Keratinocyte (primary cell): ENCODE results near the gene DTNB. TPM values are rescaled to one million over a fixed set of nuclear protein-coding genes. Genes with fewer than 3 reads are reported as not detected.
"Not testable (repeated sequence)": the region's sequence is repeated elsewhere in the genome, so short reads cannot be mapped to it uniquely, and the experiment has no call there.

Experiments used
- DNase-seq: peaks from one replicate; pipeline ENCODE4 v3.0.0-alpha.2; 2011; ENCODE audit warnings: low read depth, missing footprints, low spot score
- FAIRE-seq: peaks from 2 replicates; lab custom pipeline; 2011; peaks lifted over from hg19 to GRCh38; lab: Jason Lieb, UNC
- H2AFZ ChIP-seq: 2 replicates; pipeline ENCODE4 v1.6.0; 2012; ENCODE audit warnings: low read length, control low read depth, inconsistent platforms; ENCODE audit not compliant: control insufficient read depth
- H3K27ac ChIP-seq: 2 replicates; pipeline ENCODE4 v1.5.1; 2011; ENCODE audit warnings: low read length; ENCODE audit not compliant: control insufficient read depth, insufficient read depth
- H3K27me3 ChIP-seq: 3 replicates; pipeline ENCODE4 v1.6.0; 2011; ENCODE audit warnings: low read length; ENCODE audit not compliant: control insufficient read depth, insufficient read depth; ENCODE audit errors: extremely low read depth
- H3K36me3 ChIP-seq, 2 experiments: 2 replicates in 1 of 2; 3 replicates in 1 of 2; pipeline ENCODE4 v1.5.1; 2011; ENCODE audit warnings: low read length in 2 of 2, mild to moderate bottlenecking in 1 of 2; ENCODE audit not compliant: control insufficient read depth in 2 of 2, insufficient read depth in 2 of 2; ENCODE audit errors: extremely low read depth in 1 of 2
- H3K4me1 ChIP-seq: 3 replicates; pipeline ENCODE4 v1.5.1; 2011; ENCODE audit warnings: low read length; ENCODE audit not compliant: control insufficient read depth, insufficient read depth; ENCODE audit errors: extremely low read depth
- H3K4me2 ChIP-seq: 3 replicates; pipeline ENCODE4 v1.6.0; 2011; ENCODE audit warnings: low read depth, low read length; ENCODE audit not compliant: control insufficient read depth, insufficient read depth; ENCODE audit errors: extremely low read depth
- H3K4me3 ChIP-seq, 3 experiments: fragments of 200-600 bp in 1 of 3; sonication (generic) in 1 of 3; 2 replicates in 2 of 3; 3 replicates in 1 of 3; pipeline ENCODE4 v1.5.1; 2011 to 2016; ENCODE audit warnings: low read length in 3 of 3, mild to moderate bottlenecking in 3 of 3, control low read depth in 2 of 3, inconsistent platforms in 1 of 3, low read depth in 1 of 3, mixed read lengths in 1 of 3, mixed run types in 1 of 3, moderate library complexity in 1 of 3; ENCODE audit not compliant: control insufficient read depth in 2 of 3, insufficient read depth in 2 of 3; ENCODE audit errors: extremely low read depth in 1 of 3
- H3K79me2 ChIP-seq: 2 replicates; pipeline ENCODE4 v1.6.0; 2012; ENCODE audit warnings: low read length; ENCODE audit not compliant: control insufficient read depth, insufficient read depth
- H3K9ac ChIP-seq: 3 replicates; pipeline ENCODE4 v1.6.0; 2011; ENCODE audit warnings: low read length; ENCODE audit not compliant: control insufficient read depth, insufficient read depth; ENCODE audit errors: extremely low read depth
- H3K9me1 ChIP-seq: 3 replicates; pipeline ENCODE4 v1.6.0; 2011; ENCODE audit warnings: low read length; ENCODE audit not compliant: control insufficient read depth, insufficient read depth; ENCODE audit errors: extremely low read depth
- H3K9me3 ChIP-seq: 2 replicates; pipeline ENCODE4 v1.5.1; 2012; ENCODE audit warnings: low read depth, low read length; ENCODE audit not compliant: control insufficient read depth
- H4K20me1 ChIP-seq: 3 replicates; pipeline ENCODE4 v1.6.0; 2011; ENCODE audit warnings: low read length; ENCODE audit not compliant: control insufficient read depth, insufficient read depth; ENCODE audit errors: extremely low read depth
- CTCF ChIP-seq, 3 experiments: IDR thresholded peaks in 1 of 3; conservative IDR thresholded peaks in 1 of 3; optimal IDR thresholded peaks in 1 of 3; 2 replicates in 2 of 3; 3 replicates in 1 of 3; pipeline versions ENCODE3 to v1.5.1; 2011; ENCODE audit warnings: low read length in 3 of 3, mild to moderate bottlenecking in 3 of 3, moderate library complexity in 2 of 3, control low read depth in 1 of 3, inconsistent platforms in 1 of 3; ENCODE audit not compliant: insufficient read depth in 2 of 3; ENCODE audit errors: extremely low read depth in 1 of 3
- EZH2 ChIP-seq: IDR thresholded peaks from one replicate; pipeline ENCODE4 v1.6.1; 2012; ENCODE audit warnings: inconsistent platforms, mild to moderate bottlenecking, low read length, moderate library complexity
- dilution Hi-C: fragments of 300-500 bp; cut with MboI; formaldehyde crosslinking; loops from one replicate; pipeline ENCODE4 v1.7.0; 2020; ENCODE audit warnings: low sequenced_read_pairs; ENCODE audit not compliant: extremely low pct_ligation_motif_present
- polyA plus RNA-seq, 5 experiments: library from polyadenylated mRNA; depleted of rRNA in 3 of 5; stranded (reverse) in 3 of 5; stranded (forward) in 1 of 5; unstranded in 1 of 5; fragments of >200 nt; gene quantifications; 1 replicate in 1 of 5; 2 replicates in 3 of 5; 3 replicates in 1 of 5; pipeline versions ENCODE4 v1.2.1 to v1.2.3, GENCODE V29; 2011 to 2012; ENCODE audit warnings: missing spikeins in 2 of 5, low read depth in 1 of 5, low replicate concordance in 1 of 5

Gene DTNB
- polyA plus RNA-seq, 1 donor (not counting 4 experiments of a cell fraction or from before 2014, with no cell fraction given) = 31.5 TPM

- Histone ChIP-seq H3K4me2 (no peak overlapping the region), H3K9me3 (no peaks in the 10 kb centered on the region), H3K4me1 (no peaks in the 10 kb centered on the region), H2AFZ (no peak overlapping the region), H3K9ac (no peak overlapping the region), H4K20me1 (no peaks in the 10 kb centered on the region), H3K4me3 (no peak overlapping the region), H3K27me3 (no peaks in the 10 kb centered on the region), H3K9me1 (no peaks in the 10 kb centered on the region), H3K79me2 (no peaks in the 10 kb centered on the region), H3K36me3 (no peaks in the 10 kb centered on the region), H3K27ac (no peak overlapping the region)
- dilution Hi-C loops = no loop called here
- FAIRE-seq (no peak), DNase-seq (no peak)
- TF ChIP-seq EZH2 (no peak), CTCF (optimal IDR thresholded peaks at IDR 0.05 in 1 of 3, IDR thresholded peaks at IDR 0.05 in 1 of 3, conservative IDR thresholded peaks at IDR 0.05 in 1 of 3; ENCODE audit: extremely low read depth in 1 of 3, insufficient read depth in 2 of 3, low read length in 3 of 3) (no peak)
Measured at GRCh38 chr2:25537526-25537925, 135.9 kb downstream of the DTNB start.

GRCh38 chr2:25535411-25536289, 137.7 kb downstream of the DTNB start:
- H3K4me2 ChIP-seq, H4K20me1 ChIP-seq, H3K4me1 ChIP-seq, H2AFZ ChIP-seq, H3K36me3 ChIP-seq, H3K27me3 ChIP-seq, H3K9me1 ChIP-seq, FAIRE-seq, H3K4me3 ChIP-seq, dilution Hi-C loops, H3K79me2 ChIP-seq, DNase-seq, H3K9ac ChIP-seq, H3K9me3 ChIP-seq, H3K27ac ChIP-seq: not testable (repeated sequence)

DNA sequence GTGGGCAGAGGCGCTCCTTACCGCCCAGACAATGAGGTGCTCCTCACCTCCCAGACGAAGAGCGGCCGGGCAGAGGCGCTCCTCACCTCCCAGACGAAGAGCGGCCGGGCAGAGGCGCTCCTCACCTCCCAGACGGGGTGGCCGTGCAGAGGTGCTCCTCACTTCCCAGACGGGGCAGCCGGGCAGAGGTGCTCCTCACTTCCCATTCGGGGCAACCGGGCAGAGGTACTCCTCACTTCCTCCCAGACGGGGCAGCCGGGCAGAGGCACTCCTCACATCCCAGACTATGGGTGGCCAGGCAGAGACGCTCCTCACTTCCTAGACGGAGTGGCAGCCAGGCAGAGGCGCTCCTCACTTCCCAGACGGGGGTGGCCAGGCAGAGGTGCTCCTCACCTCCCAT, 138.4 kb downstream of the DTNB start:
- H2AFZ ChIP-seq, H3K4me3 ChIP-seq, H3K36me3 ChIP-seq, H3K9me1 ChIP-seq, H3K4me1 ChIP-seq, H3K4me2 ChIP-seq, H3K79me2 ChIP-seq, dilution Hi-C loops, DNase-seq, H3K9ac ChIP-seq, H3K27ac ChIP-seq, H3K27me3 ChIP-seq, H3K9me3 ChIP-seq, H4K20me1 ChIP-seq, FAIRE-seq: not testable (repeated sequence)
